HFFc6 (cell line): ENCODE data around the gene OPN3. TPM values are rescaled to one million over a fixed set of nuclear protein-coding genes. Genes with fewer than 3 reads are reported as not detected.

Source experiments
- DNase-seq: peaks from one replicate; pipeline ENCODE4 v3.0.0-alpha.2; 2018
- H3K27ac Mint-ChIP-seq: 2 replicates; pipeline ENCODE4 v1.8.0; 2020; ENCODE audit warnings: mild to moderate bottlenecking, mixed read lengths
- H3K27me3 Mint-ChIP-seq: 2 replicates; pipeline ENCODE4 v1.8.0; 2021; ENCODE audit warnings: mild to moderate bottlenecking, moderate library complexity, mixed read lengths; ENCODE audit not compliant: insufficient read depth
- H3K36me3 Mint-ChIP-seq: 2 replicates; pipeline ENCODE4 v1.8.0; 2021; ENCODE audit warnings: low read depth, mixed read lengths
- H3K4me1 Mint-ChIP-seq: 2 replicates; pipeline ENCODE4 v1.8.0; 2020; ENCODE audit warnings: low read depth, mixed read lengths
- H3K4me3 Mint-ChIP-seq: 2 replicates; pipeline ENCODE4 v1.8.0; 2020; ENCODE audit warnings: mild to moderate bottlenecking, moderate library complexity, mixed read lengths
- H3K9me3 Mint-ChIP-seq: 2 replicates; pipeline ENCODE4 v1.8.0; 2020; ENCODE audit warnings: mild to moderate bottlenecking, mixed read lengths
- CTCF ChIP-seq: fragments of 200-600 bp; sonication (generic); IDR thresholded peaks from 2 replicates; pipeline ENCODE4 v1.5.0; 2021; ENCODE audit warnings: antibody characterized with exemption, mild to moderate bottlenecking
- total RNA-seq, 6 experiments: library from RNA; stranded (reverse); fragmentation: NEBNext Ultra II Directional; extraction: Animal tissue kit (Norgen Biotek cat#: 25700); gene quantifications; 2 replicates in 1 of 6; 3 replicates in 5 of 6; pipeline ENCODE4 v1.2.3, GENCODE V29; 2021

OPN3 gene
- total RNA-seq, 6 experiments from 2014 or later: 7.3 to 13.1 (median 9.7) TPM

- Mint-ChIP-seq H3K9me3 (no peaks in the 10 kb centered on the region), H3K36me3 (no peaks in the 10 kb centered on the region), H3K4me1 (peaks cover 32% of the 10 kb centered on the region), H3K27ac (0 out of 2 replicates have a peak overlapping the region, but pooled peaks have one; percentile 12), H3K27me3 (no peaks in the 10 kb centered on the region; the same call in none of the 2 replicates), H3K4me3 (peak overlapping the region; percentile 6; the same call in 1 of the 2 replicates)
- TF ChIP-seq CTCF: no peak
- DNase-seq: peak; percentile 46
Observed at GRCh38 chr1:241608379-241609033, 31.7 kb downstream of the OPN3 start.

- Mint-ChIP-seq H3K4me1 (peaks cover 39% of the 10 kb centered on the region), H3K27me3 (no peaks in the 10 kb centered on the region; the same call in 1 of the 2 replicates), H3K4me3 (no peak overlapping the region), H3K27ac (no peak overlapping the region), H3K9me3 (no peaks in the 10 kb centered on the region), H3K36me3 (no peaks in the 10 kb centered on the region; the same call in 1 of the 2 replicates)
- TF ChIP-seq CTCF: no peak
- DNase-seq: no peak
Observed at GRCh38 chr1:241607497-241607896, 32.7 kb downstream of the OPN3 start.

GRCh38 chr1:241606544-241606943, 33.6 kb downstream of the OPN3 start:
- H3K4me3 Mint-ChIP-seq: no peak overlapping the region
- no peaks in the 10 kb centered on the region; the same call in 1 of the 2 replicates for H3K36me3 Mint-ChIP-seq
- no peak for TF ChIP-seq CTCF
- 0 out of 2 replicates have a peak overlapping the region, but pooled peaks have one; percentile 6 for H3K27ac Mint-ChIP-seq
- peaks cover 39% of the 10 kb centered on the region for H3K4me1 Mint-ChIP-seq
- DNase-seq: no peak
- H3K9me3 Mint-ChIP-seq: no peaks in the 10 kb centered on the region
- H3K27me3 Mint-ChIP-seq: peaks cover 2% of the 10 kb centered on the region; the same call in 1 of the 2 replicates

- H3K4me1 Mint-ChIP-seq: peaks cover 48% of the 10 kb centered on the region
- TF ChIP-seq CTCF: peak; percentile 51
- H3K27ac Mint-ChIP-seq: peak overlapping the region; percentile 13; the same call in 1 of the 2 replicates
- no peak for DNase-seq
- no peak overlapping the region for H3K4me3 Mint-ChIP-seq
- H3K9me3 Mint-ChIP-seq: no peaks in the 10 kb centered on the region
- H3K36me3 Mint-ChIP-seq: no peaks in the 10 kb centered on the region; the same call in 1 of the 2 replicates
- peaks cover 2% of the 10 kb centered on the region; the same call in 1 of the 2 replicates for H3K27me3 Mint-ChIP-seq
Observed at GRCh38 chr1:241605146-241605805, 34.9 kb downstream of the OPN3 start.

- Mint-ChIP-seq H3K9me3 (no peaks in the 10 kb centered on the region), H3K27me3 (peaks cover 2% of the 10 kb centered on the region; the same call in 1 of the 2 replicates), H3K27ac (no peak overlapping the region), H3K36me3 (no peaks in the 10 kb centered on the region; the same call in 1 of the 2 replicates), H3K4me1 (peaks cover 54% of the 10 kb centered on the region), H3K4me3 (no peak overlapping the region)
- no peak for DNase-seq
- TF ChIP-seq CTCF: no peak
Observed at GRCh38 chr1:241603731-241604245, 36.4 kb downstream of the OPN3 start.
